Left lung (tissue), 10 donors: ENCODE results near the gene FAM228B. TPM values are rescaled to one million over a fixed set of nuclear protein-coding genes. Genes with fewer than 3 reads are reported as not detected.

Experiments
- ATAC-seq: fragments of 200-7000 bp; cut with Tn5 transposase; one replicate; pipeline ENCODE4 v1.9.1; 2020; ENCODE audit warnings: moderate library complexity
- DNase-seq, 4 donors: peaks; one replicate each; pipeline ENCODE4 v3.0.0-alpha.2; 2013 to 2020
- H3K27ac ChIP-seq, 2 donors: fragments of 200-600 bp; sonication (generic) in 1 of 2; one replicate each; pipeline versions ENCODE4 v1.5.0 to v1.8.0; 2020 to 2021
- H3K27me3 ChIP-seq, 2 donors: fragments of 200-600 bp; sonication (generic) in 1 of 2; one replicate each; pipeline versions ENCODE4 v1.5.0 to v1.8.0; 2020 to 2021
- H3K36me3 ChIP-seq, 2 donors: fragments of 200-600 bp; sonication (generic) in 1 of 2; one replicate each; pipeline versions ENCODE4 v1.5.0 to v1.8.0; 2020 to 2021
- H3K4me1 ChIP-seq, 2 donors: fragments of 200-600 bp; one replicate each; pipeline ENCODE4 v1.8.0; 2021
- H3K4me3 ChIP-seq, 2 donors: fragments of 200-600 bp; sonication (generic) in 1 of 2; one replicate each; pipeline versions ENCODE4 v1.5.0 to v1.8.0; 2020 to 2021; ENCODE audit warnings: mild to moderate bottlenecking in 1 of 2
- H3K9me3 ChIP-seq, 2 donors: fragments of 200-600 bp; sonication (generic) in 1 of 2; one replicate each; pipeline versions ENCODE4 v1.5.0 to v1.8.0; 2020 to 2021
- intact Hi-C, 2 donors: fragments of 100-400 bp; cut with DNase I; formaldehyde crosslinking; loops; one replicate each; pipeline versions ENCODE4 v1.11.2 to v1.14.2; 2022
- polyA plus RNA-seq, 6 donors: library from polyadenylated mRNA; unstranded; fragments of 120-200 nt; gene quantifications; one replicate each; pipeline ENCODE4 v1.2.1, GENCODE V29; 2013; ENCODE audit not compliant: insufficient read length in 6 of 6
- total RNA-seq, 2 donors: library from RNA; stranded (reverse); fragmentation: NEBNext Ultra II Directional; extraction: Animal tissue kit (Norgen Biotek cat#: 25700); gene quantifications; one replicate each; pipeline ENCODE4 v1.2.1, GENCODE V29; 2021
- TF ChIP-seq, protein P1 (sequence below), 2 donors: fragments of 200-600 bp; sonication (generic) in 1 of 2; IDR thresholded peaks; one replicate each; pipeline versions ENCODE4 v1.5.0 to v1.8.0; 2021; ENCODE audit warnings: antibody characterized with exemption in 2 of 2
- donor health status: DM: no; HTN: yes; CAD: no.
- donor health status: DM: no; HTN: no; CAD: no.

FAM228B gene
- total and polyA plus RNA-seq, 8 donors, result 18.2 to 30.6 (median 26.2) TPM

DNA sequence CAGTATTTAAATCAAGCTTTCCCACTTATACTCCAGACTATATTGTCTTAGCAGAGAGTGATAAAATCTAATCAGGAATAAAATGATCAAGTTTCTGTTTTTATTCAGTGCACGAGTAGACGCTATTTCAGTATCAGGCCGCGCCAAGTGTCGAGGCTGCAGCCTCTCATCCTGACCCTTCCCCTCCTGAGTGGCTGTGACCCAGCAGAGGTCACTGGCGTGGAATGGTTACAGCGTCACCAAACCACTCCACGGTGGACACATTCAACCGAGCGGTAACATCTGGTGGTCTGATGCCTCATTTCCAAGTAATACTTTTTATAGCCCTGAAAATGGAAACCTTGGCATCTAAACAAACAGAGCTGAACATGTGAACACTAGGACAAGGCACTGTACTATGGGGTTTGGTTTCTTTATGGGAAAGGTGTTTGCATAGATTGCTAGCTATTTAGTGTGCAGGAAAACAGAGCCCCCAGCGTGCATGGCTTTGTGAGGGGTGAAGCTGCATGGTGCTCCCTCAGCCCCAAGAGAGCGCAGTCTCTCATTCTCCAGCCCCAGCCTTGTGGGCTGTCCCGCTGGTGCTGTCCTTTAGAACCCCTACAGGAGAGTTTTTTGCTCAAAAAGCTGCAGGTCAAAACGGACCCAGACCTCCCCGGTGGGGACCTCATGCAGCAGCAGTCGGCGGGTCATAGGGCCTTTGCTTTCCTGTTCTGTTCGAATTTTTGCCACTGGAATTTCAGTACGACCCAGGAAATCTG lies 79.9 kb downstream of the FAM228B start:
- no peaks in the 10 kb centered on the region for H3K9me3 ChIP-seq
- no peak overlapping the region for H3K27ac ChIP-seq
- ATAC-seq (no peak), DNase-seq (no peak)
- TF ChIP-seq, protein P1, sequence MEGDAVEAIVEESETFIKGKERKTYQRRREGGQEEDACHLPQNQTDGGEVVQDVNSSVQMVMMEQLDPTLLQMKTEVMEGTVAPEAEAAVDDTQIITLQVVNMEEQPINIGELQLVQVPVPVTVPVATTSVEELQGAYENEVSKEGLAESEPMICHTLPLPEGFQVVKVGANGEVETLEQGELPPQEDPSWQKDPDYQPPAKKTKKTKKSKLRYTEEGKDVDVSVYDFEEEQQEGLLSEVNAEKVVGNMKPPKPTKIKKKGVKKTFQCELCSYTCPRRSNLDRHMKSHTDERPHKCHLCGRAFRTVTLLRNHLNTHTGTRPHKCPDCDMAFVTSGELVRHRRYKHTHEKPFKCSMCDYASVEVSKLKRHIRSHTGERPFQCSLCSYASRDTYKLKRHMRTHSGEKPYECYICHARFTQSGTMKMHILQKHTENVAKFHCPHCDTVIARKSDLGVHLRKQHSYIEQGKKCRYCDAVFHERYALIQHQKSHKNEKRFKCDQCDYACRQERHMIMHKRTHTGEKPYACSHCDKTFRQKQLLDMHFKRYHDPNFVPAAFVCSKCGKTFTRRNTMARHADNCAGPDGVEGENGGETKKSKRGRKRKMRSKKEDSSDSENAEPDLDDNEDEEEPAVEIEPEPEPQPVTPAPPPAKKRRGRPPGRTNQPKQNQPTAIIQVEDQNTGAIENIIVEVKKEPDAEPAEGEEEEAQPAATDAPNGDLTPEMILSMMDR (IDR thresholded peaks at IDR 0.05), result no peak
- no peak overlapping the region for H3K4me3 ChIP-seq
- H3K4me1 ChIP-seq, result no peaks in the 10 kb centered on the region
- no peaks in the 10 kb centered on the region for H3K27me3 ChIP-seq
- intact Hi-C loops, result no loop called here
- H3K36me3 ChIP-seq, result peaks cover 0 to 78% of the 10 kb centered on the region in 2 donors

DNA sequence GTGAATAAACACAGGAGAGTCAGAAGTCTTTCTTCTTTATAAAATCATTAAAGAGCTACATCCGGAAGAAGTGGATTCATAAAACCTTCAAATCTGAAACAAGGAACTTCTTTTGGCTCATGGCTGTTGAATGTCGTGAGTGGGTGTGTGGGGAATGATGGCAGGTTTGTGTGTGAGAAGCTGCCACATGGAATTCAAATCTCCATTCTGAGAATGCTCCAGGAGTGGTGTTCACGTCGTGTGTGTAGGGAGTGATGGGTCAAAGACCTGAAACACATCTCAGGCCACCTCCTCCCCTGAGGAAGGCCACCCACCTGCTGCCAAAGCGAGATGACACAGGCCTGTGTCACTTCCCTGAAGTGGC lies 80.5 kb downstream of the FAM228B start:
- Histone ChIP-seq H3K9me3 (no peaks in the 10 kb centered on the region), H3K4me3 (no peak overlapping the region), H3K27ac (no peak overlapping the region), H3K4me1 (no peaks in the 10 kb centered on the region), H3K27me3 (no peaks in the 10 kb centered on the region), H3K36me3 (peaks cover 0 to 84% of the 10 kb centered on the region in 2 donors)
- no peak for DNase-seq
- intact Hi-C loops, result no loop called here
- no peak for ATAC-seq
- TF ChIP-seq, protein P1 (IDR thresholded peaks at IDR 0.05), result no peak

DNA sequence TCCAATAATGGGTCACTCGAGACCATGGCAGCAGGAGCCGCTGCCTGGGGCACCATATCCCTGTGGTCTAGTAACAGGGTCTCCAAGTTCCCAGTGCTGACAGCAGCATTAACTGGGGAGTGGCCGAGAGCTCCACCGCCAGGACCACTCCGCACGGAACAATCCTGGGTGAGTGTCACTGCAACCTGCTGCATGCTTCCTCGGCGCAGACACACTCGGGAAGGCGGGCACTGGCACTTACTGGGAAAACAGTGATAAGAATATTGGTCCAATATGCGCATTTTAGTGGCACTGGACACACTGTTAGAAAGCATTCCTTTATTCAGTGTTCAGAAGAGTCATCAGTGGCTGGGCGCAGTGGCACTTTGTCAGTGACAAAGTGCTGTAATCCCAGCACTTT lies 81.2 kb downstream of the FAM228B start:
- TF ChIP-seq, protein P1 (IDR thresholded peaks at IDR 0.05), result no peak
- no peak overlapping the region for H3K4me3 ChIP-seq
- H3K4me1 ChIP-seq, result no peaks in the 10 kb centered on the region
- no peaks in the 10 kb centered on the region for H3K9me3 ChIP-seq
- H3K27me3 ChIP-seq, result no peaks in the 10 kb centered on the region
- no peak for ATAC-seq
- H3K27ac ChIP-seq, result no peak overlapping the region
- DNase-seq, result no peak
- peaks cover 0 to 91% of the 10 kb centered on the region in 2 donors for H3K36me3 ChIP-seq
- intact Hi-C loops, result no loop called here

DNA sequence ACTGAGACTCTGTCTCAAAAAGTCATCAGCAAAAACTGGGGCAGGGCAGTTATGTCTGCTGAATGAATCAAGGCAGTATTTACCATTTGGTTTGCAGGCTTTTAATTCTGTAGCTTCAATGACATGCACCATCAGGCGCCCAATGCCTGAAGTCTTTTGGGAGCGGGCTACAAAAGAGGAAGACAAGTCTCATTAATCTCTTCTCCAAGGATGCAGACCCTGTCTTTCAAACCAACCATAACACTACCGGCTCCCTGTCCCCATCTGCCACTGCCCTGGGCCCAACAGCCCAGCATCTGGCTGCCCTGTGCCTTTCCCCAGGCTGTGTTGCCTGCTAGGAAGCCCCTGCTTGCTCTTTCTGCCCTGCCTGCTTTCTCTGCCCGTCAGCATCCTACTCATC lies 81.9 kb downstream of the FAM228B start:
- peaks cover 0 to 97% of the 10 kb centered on the region in 2 donors for H3K36me3 ChIP-seq
- DNase-seq (no peak), ATAC-seq (no peak)
- H3K27me3 ChIP-seq, result no peaks in the 10 kb centered on the region
- no peak overlapping the region for H3K4me3 ChIP-seq
- no peaks in the 10 kb centered on the region for H3K4me1 ChIP-seq
- intact Hi-C loops, result no loop called here
- TF ChIP-seq, protein P1 (IDR thresholded peaks at IDR 0.05), result no peak
- H3K27ac ChIP-seq, result no peak overlapping the region
- no peaks in the 10 kb centered on the region for H3K9me3 ChIP-seq

DNA sequence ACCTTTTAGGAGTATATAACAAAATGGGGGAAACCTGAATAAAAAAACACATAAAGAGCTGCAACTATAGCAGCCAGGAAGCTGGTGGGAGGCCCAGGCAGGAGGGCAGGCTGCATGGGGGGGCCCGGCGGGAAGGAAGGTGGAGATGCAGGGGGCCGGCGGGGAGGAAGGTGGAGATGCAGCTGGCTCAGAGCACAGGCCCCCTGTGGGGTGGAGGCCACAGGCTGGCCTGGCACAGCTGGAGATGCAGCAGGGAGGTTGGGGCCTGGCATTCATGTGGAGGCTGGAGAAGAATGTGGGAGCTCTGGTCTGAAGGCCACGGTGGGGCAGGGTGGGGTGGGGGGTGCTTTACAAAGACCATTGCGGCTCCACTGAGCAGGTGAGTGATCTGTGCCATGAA lies 83.0 kb downstream of the FAM228B start:
- Histone ChIP-seq H3K4me3 (no peak overlapping the region), H3K27me3 (no peaks in the 10 kb centered on the region), H3K27ac (no peak overlapping the region), H3K9me3 (no peaks in the 10 kb centered on the region), H3K36me3 (peaks cover 0 to 98% of the 10 kb centered on the region in 2 donors), H3K4me1 (no peaks in the 10 kb centered on the region)
- no peak for DNase-seq
- no peak for ATAC-seq
- intact Hi-C loops, result no loop called here
- TF ChIP-seq, protein P1 (IDR thresholded peaks at IDR 0.05), result no peak
